ENCODE measurements around the gene MUC7.

GRCh38 chr4:70504733-70505132 lies 32.7 kb downstream of the MUC7 start:
- TF ChIP-seq, protein P1, sequence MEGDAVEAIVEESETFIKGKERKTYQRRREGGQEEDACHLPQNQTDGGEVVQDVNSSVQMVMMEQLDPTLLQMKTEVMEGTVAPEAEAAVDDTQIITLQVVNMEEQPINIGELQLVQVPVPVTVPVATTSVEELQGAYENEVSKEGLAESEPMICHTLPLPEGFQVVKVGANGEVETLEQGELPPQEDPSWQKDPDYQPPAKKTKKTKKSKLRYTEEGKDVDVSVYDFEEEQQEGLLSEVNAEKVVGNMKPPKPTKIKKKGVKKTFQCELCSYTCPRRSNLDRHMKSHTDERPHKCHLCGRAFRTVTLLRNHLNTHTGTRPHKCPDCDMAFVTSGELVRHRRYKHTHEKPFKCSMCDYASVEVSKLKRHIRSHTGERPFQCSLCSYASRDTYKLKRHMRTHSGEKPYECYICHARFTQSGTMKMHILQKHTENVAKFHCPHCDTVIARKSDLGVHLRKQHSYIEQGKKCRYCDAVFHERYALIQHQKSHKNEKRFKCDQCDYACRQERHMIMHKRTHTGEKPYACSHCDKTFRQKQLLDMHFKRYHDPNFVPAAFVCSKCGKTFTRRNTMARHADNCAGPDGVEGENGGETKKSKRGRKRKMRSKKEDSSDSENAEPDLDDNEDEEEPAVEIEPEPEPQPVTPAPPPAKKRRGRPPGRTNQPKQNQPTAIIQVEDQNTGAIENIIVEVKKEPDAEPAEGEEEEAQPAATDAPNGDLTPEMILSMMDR (IDR thresholded peaks at IDR 0.05 in 8 of 11, conservative IDR thresholded peaks at IDR 0.05 in 3 of 11), result no peak
- TF ChIP-seq POLR2AphosphoS5 (IDR thresholded peaks at IDR 0.05) (no peak), POLR2A (IDR thresholded peaks at IDR 0.05) (no peak)
